NCI-H1436 treated with DMSO at 0.1 percent for 48 hours (cell line): ENCODE measurements around the gene STPG2.

Experiments used
- DNase-seq: peaks from one replicate; lab custom pipeline; 2025; lab: John Stamatoyannopoulos, UW

Gene STPG2

GRCh38 chr4:97812768-97813167, 330.5 kb downstream of the STPG2 start:
- no peak for DNase-seq

GRCh38 chr4:97786306-97786920, 356.9 kb downstream of the STPG2 start:
- no peak for DNase-seq

- no peak for DNase-seq
These were observed 365.1 kb downstream of the STPG2 start for GRCh38 chr4:97778174-97778573.

GRCh38 chr4:97774347-97774989, 368.8 kb downstream of the STPG2 start:
- DNase-seq, result no peak

GRCh38 chr4:97770222-97770621, 373.1 kb downstream of the STPG2 start:
- no peak for DNase-seq

GRCh38 chr4:97762115-97762512, 381.2 kb downstream of the STPG2 start:
- DNase-seq, result no peak

GRCh38 chr4:97761445-97762114, 381.7 kb downstream of the STPG2 start:
- DNase-seq, result no peak

- no peak for DNase-seq
These were observed 383.5 kb downstream of the STPG2 start for GRCh38 chr4:97759785-97760184.

- DNase-seq, result no peak
These were observed 390.7 kb downstream of the STPG2 start for GRCh38 chr4:97752599-97752998.

- DNase-seq, result no peak
These were observed 395.3 kb downstream of the STPG2 start for GRCh38 chr4:97747945-97748344.

GRCh38 chr4:97720869-97721432, 422.3 kb downstream of the STPG2 start:
- DNase-seq, result no peak

- DNase-seq, result no peak
These were observed 452.1 kb downstream of the STPG2 start for GRCh38 chr4:97691111-97691605.

GRCh38 chr4:97670703-97671269, 472.5 kb downstream of the STPG2 start:
- no peak for DNase-seq

GRCh38 chr4:97665553-97665952, 477.7 kb downstream of the STPG2 start:
- no peak for DNase-seq

GRCh38 chr4:97664741-97665140, 478.5 kb downstream of the STPG2 start:
- DNase-seq, result no peak

- DNase-seq, result no peak
These were observed 481.1 kb downstream of the STPG2 start for GRCh38 chr4:97662133-97662532.

GRCh38 chr4:97656044-97656720, 487.1 kb downstream of the STPG2 start:
- DNase-seq, result no peak

GRCh38 chr4:97653701-97654100, 489.6 kb downstream of the STPG2 start:
- no peak for DNase-seq

GRCh38 chr4:97646997-97647396, 496.3 kb downstream of the STPG2 start:
- no peak for DNase-seq

GRCh38 chr4:97645071-97645821, 498.0 kb downstream of the STPG2 start:
- DNase-seq, result no peak

GRCh38 chr4:97643179-97643578, 500.1 kb downstream of the STPG2 start:
- DNase-seq, result no peak
